ENCODE results near the gene PHOX2A.

GRCh38 chr11:72223615-72224563, 20.1 kb downstream of the PHOX2A start:
- TF ChIP-seq, protein P1, sequence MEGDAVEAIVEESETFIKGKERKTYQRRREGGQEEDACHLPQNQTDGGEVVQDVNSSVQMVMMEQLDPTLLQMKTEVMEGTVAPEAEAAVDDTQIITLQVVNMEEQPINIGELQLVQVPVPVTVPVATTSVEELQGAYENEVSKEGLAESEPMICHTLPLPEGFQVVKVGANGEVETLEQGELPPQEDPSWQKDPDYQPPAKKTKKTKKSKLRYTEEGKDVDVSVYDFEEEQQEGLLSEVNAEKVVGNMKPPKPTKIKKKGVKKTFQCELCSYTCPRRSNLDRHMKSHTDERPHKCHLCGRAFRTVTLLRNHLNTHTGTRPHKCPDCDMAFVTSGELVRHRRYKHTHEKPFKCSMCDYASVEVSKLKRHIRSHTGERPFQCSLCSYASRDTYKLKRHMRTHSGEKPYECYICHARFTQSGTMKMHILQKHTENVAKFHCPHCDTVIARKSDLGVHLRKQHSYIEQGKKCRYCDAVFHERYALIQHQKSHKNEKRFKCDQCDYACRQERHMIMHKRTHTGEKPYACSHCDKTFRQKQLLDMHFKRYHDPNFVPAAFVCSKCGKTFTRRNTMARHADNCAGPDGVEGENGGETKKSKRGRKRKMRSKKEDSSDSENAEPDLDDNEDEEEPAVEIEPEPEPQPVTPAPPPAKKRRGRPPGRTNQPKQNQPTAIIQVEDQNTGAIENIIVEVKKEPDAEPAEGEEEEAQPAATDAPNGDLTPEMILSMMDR (conservative IDR thresholded peaks at IDR 0.05; ENCODE audit: low read depth, low read length): no peak
- no peak for TF ChIP-seq EZH2 (IDR thresholded peaks at IDR 0.05; ENCODE audit: low read length, unreplicated experiment)
